GM19025 (cell line): ENCODE data around the gene CDH24.
A peak's percentile ranks its signal among the peaks of the same experiment; 100 is the strongest.

Experiments
- ATAC-seq: cut with Tn5 transposase; IDR thresholded peaks from one replicate; pipeline ENCODE4 v1.9.1; 2021; ENCODE audit warnings: mild to moderate bottlenecking, low read depth, moderate library complexity; ENCODE audit not compliant: unreplicated experiment

Gene CDH24

GRCh38 chr14:23091294-23092225, 34.2 kb upstream of the CDH24 start:
- no peak for ATAC-seq

- ATAC-seq: no peak
Observed at GRCh38 chr14:23090254-23090636, 32.9 kb upstream of the CDH24 start.

- ATAC-seq: no peak
Observed at GRCh38 chr14:23089498-23090253, 32.4 kb upstream of the CDH24 start.

- ATAC-seq: no peak
Observed at GRCh38 chr14:23086565-23086964, 29.2 kb upstream of the CDH24 start.

GRCh38 chr14:23085458-23085857, 28.1 kb upstream of the CDH24 start:
- ATAC-seq: no peak

GRCh38 chr14:23080474-23080873, 23.2 kb upstream of the CDH24 start:
- no peak for ATAC-seq

GRCh38 chr14:23079716-23080115, 22.4 kb upstream of the CDH24 start:
- no peak for ATAC-seq

GRCh38 chr14:23078692-23079116, 21.4 kb upstream of the CDH24 start:
- ATAC-seq: no peak

GRCh38 chr14:23077962-23078361, 20.6 kb upstream of the CDH24 start:
- no peak for ATAC-seq

GRCh38 chr14:23076785-23077408, 19.6 kb upstream of the CDH24 start:
- ATAC-seq: no peak

GRCh38 chr14:23074906-23075305, 17.6 kb upstream of the CDH24 start:
- ATAC-seq: no peak

- ATAC-seq: no peak
Observed at GRCh38 chr14:23071921-23072539, 14.7 kb upstream of the CDH24 start.

GRCh38 chr14:23071244-23071920, 14.1 kb upstream of the CDH24 start:
- ATAC-seq: peak; percentile 91

- ATAC-seq: no peak
Observed at GRCh38 chr14:23070262-23071129, 13.2 kb upstream of the CDH24 start.

GRCh38 chr14:23069413-23069806, 12.1 kb upstream of the CDH24 start:
- ATAC-seq: no peak

GRCh38 chr14:23068789-23069412, 11.6 kb upstream of the CDH24 start:
- ATAC-seq: no peak

GRCh38 chr14:23067847-23068788, 10.8 kb upstream of the CDH24 start:
- no peak for ATAC-seq
